ACHN (cell line): ENCODE data around the gene CR1.
"Not testable (repeated sequence)": the region's sequence is repeated elsewhere in the genome, so short reads cannot be mapped to it uniquely, and the experiment has no call there.

Experiments used
- DNase-seq: peaks from one replicate; pipeline ENCODE4 v3.0.0-alpha.2; 2015
- in situ Hi-C: cut with HindIII; loops from 2 replicates; pipeline ENCODE4 v1.10.0; 2017; ENCODE audit warnings: low sequenced_read_pairs, low pct_ligation_motif_present, low pct_unique_long_range_greater_than_20kb

Gene CR1

DNA sequence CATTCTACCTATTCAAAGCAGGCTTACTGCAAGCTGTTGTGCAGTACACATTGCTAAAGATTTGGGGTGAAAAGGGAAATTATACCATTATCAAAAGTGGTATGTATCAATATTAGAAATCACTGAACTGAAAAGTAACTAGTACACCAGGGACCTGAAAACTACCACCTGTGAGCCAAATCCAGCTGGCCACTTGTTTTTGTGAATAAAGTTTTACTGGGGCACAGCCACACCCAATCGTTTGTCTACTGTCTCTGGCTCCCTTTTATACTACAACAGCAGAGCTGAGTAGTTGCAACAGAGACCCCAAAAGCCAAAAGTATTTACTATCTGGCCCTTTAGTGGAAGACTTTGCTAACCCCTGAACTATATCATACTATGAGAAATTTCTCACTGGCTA lies 135.2 kb downstream of the CR1 start:
- in situ Hi-C loops: no loop called here
- DNase-seq: no peak

DNA sequence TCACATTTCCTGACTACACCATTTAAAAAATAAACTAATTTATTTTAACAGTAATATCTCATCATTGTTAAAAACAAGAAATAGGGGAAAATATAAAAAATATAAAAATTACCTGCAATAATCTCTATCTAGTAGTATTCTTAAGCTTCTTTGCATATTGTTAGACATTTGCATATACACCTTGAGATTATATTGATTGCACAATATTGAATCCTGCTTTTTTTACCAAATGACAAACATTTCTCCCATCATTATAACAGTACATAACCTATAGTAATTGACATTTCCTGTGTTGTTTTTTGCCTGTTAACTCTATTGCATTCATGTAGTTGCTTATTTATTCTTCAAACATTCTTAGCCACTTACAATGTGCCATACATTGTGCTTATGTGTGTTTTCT lies 137.3 kb downstream of the CR1 start:
- in situ Hi-C loops: no loop called here

GRCh38 chr1:207633699-207634289 lies 137.8 kb downstream of the CR1 start:
- DNase-seq, in situ Hi-C loops: not testable (repeated sequence)

More for the DNA sequence above, 137.3 kb downstream of the CR1 start:
- no peak for DNase-seq

DNA sequence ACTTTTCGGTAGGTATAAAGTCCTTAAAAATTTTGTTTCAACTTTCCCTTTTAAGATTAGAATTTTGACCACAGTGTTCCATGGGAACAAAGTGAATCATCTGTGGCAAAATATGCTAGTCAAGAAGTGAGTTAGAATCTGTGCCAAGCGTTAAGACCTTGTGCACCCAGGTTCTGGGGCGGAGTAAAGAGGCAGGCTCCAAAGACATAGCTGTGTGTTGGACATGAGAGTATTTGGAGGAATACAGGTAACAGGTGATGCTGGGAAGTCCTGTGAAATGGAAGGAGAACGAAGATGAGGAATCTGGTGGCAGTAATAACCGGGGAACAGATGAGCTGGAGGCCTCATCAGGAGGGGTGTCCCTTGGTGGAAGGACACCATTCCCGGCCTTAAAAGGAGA lies 138.3 kb downstream of the CR1 start:
- DNase-seq, in situ Hi-C loops: not testable (repeated sequence)

GRCh38 chr1:207635569-207636186 lies 139.7 kb downstream of the CR1 start:
- in situ Hi-C loops, DNase-seq: not testable (repeated sequence)

DNA sequence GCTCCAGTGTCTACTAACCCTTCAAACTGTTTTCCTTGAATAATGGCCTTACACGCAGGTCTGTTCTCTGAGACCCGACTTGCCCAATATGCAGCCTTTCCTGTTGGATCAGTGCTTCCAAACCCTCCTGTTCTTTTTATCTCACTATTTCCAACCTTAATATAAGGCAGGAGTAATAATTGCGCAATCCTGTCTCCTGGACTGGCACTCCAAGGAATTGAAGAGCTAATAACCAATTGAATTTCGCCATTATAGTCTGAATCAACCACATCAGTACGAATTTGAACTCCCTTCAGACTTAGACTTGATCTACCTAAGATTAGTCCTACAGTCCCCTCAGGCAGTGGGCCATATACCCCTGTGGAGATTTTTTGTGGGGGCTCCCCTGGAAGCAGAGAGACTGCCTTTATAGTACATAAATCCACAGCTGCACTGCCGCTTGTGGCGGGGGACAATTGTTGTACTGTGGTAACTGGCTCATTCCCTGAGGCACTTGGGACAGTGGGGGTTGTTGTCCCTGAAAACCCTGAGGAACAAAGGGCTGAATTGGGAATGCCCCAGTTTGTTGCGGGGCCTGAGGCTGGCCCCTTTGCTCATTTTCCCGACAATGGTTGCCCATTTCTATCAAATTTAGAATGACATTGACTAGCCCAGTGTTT lies 142.7 kb downstream of the CR1 start:
- DNase-seq, in situ Hi-C loops: not testable (repeated sequence)

- DNase-seq, in situ Hi-C loops: not testable (repeated sequence)
Measured at GRCh38 chr1:207639362-207639761, 143.4 kb downstream of the CR1 start.

GRCh38 chr1:207644166-207644851 lies 148.4 kb downstream of the CR1 start:
- DNase-seq: no peak
- in situ Hi-C loops: no loop called here

- in situ Hi-C loops: no loop called here
- peak; percentile 43 for DNase-seq
Measured at GRCh38 chr1:207644852-207645634, 149.1 kb downstream of the CR1 start, which contains the start of gene CR1L. CR1L (plus strand) TSS chr1:207645133; CDS start chr1:207645234, 101 bp downstream.

GRCh38 chr1:207645635-207646081 lies 149.7 kb downstream of the CR1 start:
- no peak for DNase-seq
- in situ Hi-C loops: no loop called here

- in situ Hi-C loops: no loop called here
- DNase-seq: no peak
Measured at GRCh38 chr1:207646171-207646570, 150.2 kb downstream of the CR1 start.

- no peak for DNase-seq
- in situ Hi-C loops: no loop called here
Measured at GRCh38 chr1:207646944-207647579, 151.1 kb downstream of the CR1 start.

DNA sequence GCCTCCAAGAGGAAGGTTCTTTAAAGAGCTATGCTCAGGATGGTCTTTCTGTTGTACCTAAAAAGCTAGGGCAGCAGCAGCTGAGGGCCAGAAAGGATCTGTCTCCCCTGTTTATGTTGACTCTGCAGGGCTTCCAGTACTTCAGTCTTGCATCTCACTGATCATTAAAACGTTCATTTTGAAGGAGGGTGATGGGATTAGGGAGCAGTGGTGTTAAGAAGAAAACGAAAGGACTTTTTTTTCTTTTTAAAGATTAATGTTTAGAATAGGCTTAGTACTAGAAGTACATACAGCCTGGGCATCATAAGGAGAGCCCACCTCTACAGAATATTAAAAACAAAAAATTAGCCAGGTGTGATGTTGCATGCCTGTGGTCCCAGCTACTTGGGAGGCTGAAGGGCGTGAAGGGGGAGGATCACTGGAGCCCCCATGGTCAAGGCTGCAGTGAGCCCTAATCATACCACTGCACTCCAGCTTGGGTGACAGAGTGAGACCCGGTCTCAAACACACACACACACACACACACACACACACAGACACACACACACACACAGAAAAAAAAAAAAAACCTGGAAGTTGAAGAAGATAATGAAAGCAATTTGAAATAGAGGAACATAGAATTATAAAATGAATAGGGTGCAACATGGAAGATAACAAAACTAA lies 151.8 kb downstream of the CR1 start:
- in situ Hi-C loops: no loop called here
- DNase-seq: no peak

GRCh38 chr1:207648334-207649209 lies 152.6 kb downstream of the CR1 start:
- in situ Hi-C loops: no loop called here
- no peak for DNase-seq

DNA sequence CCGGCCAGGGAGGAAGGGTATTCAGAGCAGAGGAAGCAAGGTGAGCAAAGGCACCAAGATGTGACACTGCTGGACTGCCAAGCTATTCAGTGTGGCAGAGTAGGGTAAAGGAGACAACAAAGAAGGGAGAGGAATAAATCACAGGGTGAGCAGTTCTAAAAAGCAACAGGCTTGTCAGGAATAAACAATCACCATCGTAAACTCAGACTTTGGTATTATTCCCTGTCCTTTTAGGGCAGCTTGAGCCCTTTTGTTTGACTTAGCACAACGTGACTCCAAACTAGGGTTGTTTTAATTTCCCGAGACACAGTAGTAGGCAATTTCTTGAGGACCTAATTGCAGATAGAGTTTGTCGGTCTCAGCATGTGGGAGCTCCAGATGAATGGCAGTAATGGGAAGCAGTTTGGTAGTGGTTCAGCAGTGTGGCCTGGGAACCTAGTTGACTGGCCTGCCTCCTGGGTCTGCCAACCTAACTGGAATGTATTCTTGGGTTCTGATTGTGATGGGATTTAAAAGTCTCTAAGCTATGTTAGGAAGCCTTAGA lies 153.3 kb downstream of the CR1 start:
- no peak for DNase-seq
- in situ Hi-C loops: no loop called here

DNA sequence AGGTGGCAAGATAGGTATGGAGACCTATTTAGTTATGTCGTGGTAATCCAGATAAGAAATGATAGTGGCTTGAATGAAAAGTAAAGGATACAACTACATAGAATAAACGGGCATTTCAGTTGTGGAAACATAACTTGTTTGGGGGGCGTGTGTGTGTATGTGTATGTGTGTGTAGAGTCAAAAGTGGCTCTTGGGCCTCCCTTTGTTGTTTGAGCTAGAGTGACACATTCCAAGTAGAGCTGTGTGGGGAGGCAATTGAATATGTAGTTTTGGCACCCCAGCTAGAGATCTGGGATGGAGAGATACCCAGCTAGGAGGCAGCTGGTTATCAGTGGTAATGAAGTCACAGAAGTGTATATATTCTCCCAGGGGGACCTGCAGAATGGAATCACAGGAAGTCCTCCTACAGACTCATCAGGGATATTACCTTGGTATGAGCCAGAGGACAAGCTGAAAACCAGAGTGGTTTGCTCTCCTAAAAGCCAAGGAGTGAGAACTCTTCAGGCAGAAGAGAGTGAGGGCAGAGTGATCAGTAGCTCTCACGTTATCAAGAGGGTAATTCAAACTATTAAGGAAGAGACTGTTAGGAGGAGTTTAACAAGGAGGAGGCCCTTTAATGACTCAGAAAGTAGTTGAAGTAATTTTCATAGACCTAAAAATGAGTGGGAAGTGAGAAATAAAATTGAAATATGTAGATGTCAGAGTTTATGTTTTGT lies 154.1 kb downstream of the CR1 start:
- in situ Hi-C loops: no loop called here
- no peak for DNase-seq
